ENCODE measurements around the gene SRPX. TPM values are rescaled to one million over a fixed set of nuclear protein-coding genes. Genes with fewer than 3 reads are reported as not detected.
A peak's percentile ranks its signal among the peaks of the same experiment; 100 is the strongest.

SRPX gene
- total and polyA plus RNA-seq, 2 of the 4 experiments (the other 2 are of a cell fraction) = 35.5 to 81.5 TPM

- no peak overlapping the region for H3K9ac ChIP-seq (ENCODE audit: low read depth, low read length)
- 47% methylated on average over 2 of the region's 4 CpGs; no CpG with 5 or more reads in 1 of the 2 experiments for WGBS, 2 experiments (ENCODE audit: extremely low coverage in 2 of 2, insufficient read length in 1 of 2)
- peaks cover 2 to 26% of the 10 kb centered on the region in 2 experiments; a peak in 2 of 4 replicates for H3K79me1 ChIP-seq (ENCODE audit: low read depth in 1 of 2, low read length in 2 of 2)
- no peak overlapping the region for H4K8ac ChIP-seq (ENCODE audit: low read depth in 2 of 2, low read length in 2 of 2)
- H4K20me1 ChIP-seq (ENCODE audit: insufficient read depth, low read length) = peaks cover 7% of the 10 kb centered on the region; the same call in 1 of the 2 replicates
- H2BK5ac ChIP-seq (ENCODE audit: low read depth, low read length, poor library complexity, severe bottlenecking) = no peak overlapping the region
- no peak; the same call in 1 of the 2 replicates for ATAC-seq (ENCODE audit: low read depth)
- ChIA-PET POLR2A (ENCODE audit: unreplicated experiment) (no interaction called here), CTCF (no interaction called here)
- H3K23ac ChIP-seq (ENCODE audit: low read depth, low read length) = no peak overlapping the region
- dilution Hi-C loops (cut with HindIII; ENCODE audit: low sequenced_read_pairs, unreplicated experiment) (no loop called here), in situ Hi-C loops (cut with MboI; ENCODE audit: low sequenced_read_pairs) (no loop called here), intact Hi-C loops (cut with micrococcal nuclease) (no loop called here)
- TF ChIP-seq, protein P1, sequence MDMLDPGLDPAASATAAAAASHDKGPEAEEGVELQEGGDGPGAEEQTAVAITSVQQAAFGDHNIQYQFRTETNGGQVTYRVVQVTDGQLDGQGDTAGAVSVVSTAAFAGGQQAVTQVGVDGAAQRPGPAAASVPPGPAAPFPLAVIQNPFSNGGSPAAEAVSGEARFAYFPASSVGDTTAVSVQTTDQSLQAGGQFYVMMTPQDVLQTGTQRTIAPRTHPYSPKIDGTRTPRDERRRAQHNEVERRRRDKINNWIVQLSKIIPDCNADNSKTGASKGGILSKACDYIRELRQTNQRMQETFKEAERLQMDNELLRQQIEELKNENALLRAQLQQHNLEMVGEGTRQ (IDR thresholded peaks at IDR 0.05; ENCODE audit: low read depth, low read length) = no peak
- TF ChIP-seq RCOR1 (IDR thresholded peaks at IDR 0.05; ENCODE audit: insufficient replicate concordance, low read length) (no peak), POLR2A (IDR thresholded peaks at IDR 0.05; ENCODE audit: low read depth, low read length) (no peak), FOS (IDR thresholded peaks at IDR 0.05; ENCODE audit: low read depth, low read length) (no peak), CEBPB (IDR thresholded peaks at IDR 0.05; ENCODE audit: low read depth, low read length) (no peak), SMC3 (IDR thresholded peaks at IDR 0.05; ENCODE audit: low read depth, low read length) (no peak), NFE2L2 (IDR thresholded peaks at IDR 0.05; ENCODE audit: low read depth, low read length) (no peak), RFX5 (IDR thresholded peaks at IDR 0.05; ENCODE audit: low read depth, low read length) (no peak), MAZ (IDR thresholded peaks at IDR 0.05; ENCODE audit: borderline replicate concordance, low read depth, low read length) (no peak), CTCF (conservative IDR thresholded peaks at IDR 0.05; ENCODE audit: low read depth, low read length) (no peak)
- no peak overlapping the region for H2AK9ac ChIP-seq (replicated peaks; ENCODE audit: low read depth, low read length, poor library complexity)
- H2BK120ac ChIP-seq (ENCODE audit: low read depth, low read length) = no peak overlapping the region
- H2BK15ac ChIP-seq (ENCODE audit: low read depth, low read length) = no peak overlapping the region
- H3K14ac ChIP-seq (replicated peaks; ENCODE audit: low read depth, low read length) = no peak overlapping the region
- H3K9me3 ChIP-seq (ENCODE audit: control insufficient read depth, insufficient read depth, low read length) = no peaks in the 10 kb centered on the region
- no peak overlapping the region for H3K56ac ChIP-seq (ENCODE audit: extremely low read depth, insufficient read depth, low read length)
- no peak overlapping the region for H2BK20ac ChIP-seq (ENCODE audit: low read depth, low read length)
- H2AK5ac ChIP-seq (ENCODE audit: low read depth, low read length) = no peak overlapping the region
- H3K4me1 ChIP-seq (ENCODE audit: control insufficient read depth, insufficient read depth, low read length) = peaks cover 3% of the 10 kb centered on the region
- H3K4me2 ChIP-seq (ENCODE audit: low read depth, low read length) = no peak overlapping the region
- H3K9me1 ChIP-seq (ENCODE audit: insufficient read depth, low read length) = peaks cover 11% of the 10 kb centered on the region
- peaks cover 3% of the 10 kb centered on the region; the same call in 1 of the 2 replicates for H3K27me3 ChIP-seq (ENCODE audit: control insufficient read depth, insufficient read depth, low read length)
- no peak overlapping the region for H2AFZ ChIP-seq (replicated peaks; ENCODE audit: low read length, poor library complexity)
- no peak overlapping the region for H3K18ac ChIP-seq (ENCODE audit: low read depth, low read length)
- no peak overlapping the region for H3K4me3 ChIP-seq (ENCODE audit: insufficient read depth, low read depth, low read length)
- no peak overlapping the region for H3K4ac ChIP-seq (ENCODE audit: low read depth, low read length)
- peak; percentile 32 for DNase-seq
- no peak overlapping the region for H4K91ac ChIP-seq (ENCODE audit: insufficient read depth, low read depth, low read length)
- no peaks in the 10 kb centered on the region for H3K36me3 ChIP-seq (ENCODE audit: control insufficient read depth, insufficient read depth, low read length)
- H4K5ac ChIP-seq (ENCODE audit: low read depth, low read length) = no peak overlapping the region
- no peak overlapping the region for H3K27ac ChIP-seq (ENCODE audit: insufficient read depth, low read length)
- no TSS peak for BruUV-seq (replicated peaks)
Observed at GRCh38 chrX:38211891-38212635, 8.6 kb downstream of the SRPX start.

Measured in IMR-90 (cell line).